ENCODE data around the gene KEL. TPM values are rescaled to one million over a fixed set of nuclear protein-coding genes. Genes with fewer than 3 reads are reported as not detected.
"Not testable (repeated sequence)": the region's sequence is repeated elsewhere in the genome, so short reads cannot be mapped to it uniquely, and the experiment has no call there.

KEL gene
- 0.46 TPM in 1 of 2 replicates, not detected in the other for total RNA-seq (2014; rRNA removed; shearing (Covaris generic))

DNA sequence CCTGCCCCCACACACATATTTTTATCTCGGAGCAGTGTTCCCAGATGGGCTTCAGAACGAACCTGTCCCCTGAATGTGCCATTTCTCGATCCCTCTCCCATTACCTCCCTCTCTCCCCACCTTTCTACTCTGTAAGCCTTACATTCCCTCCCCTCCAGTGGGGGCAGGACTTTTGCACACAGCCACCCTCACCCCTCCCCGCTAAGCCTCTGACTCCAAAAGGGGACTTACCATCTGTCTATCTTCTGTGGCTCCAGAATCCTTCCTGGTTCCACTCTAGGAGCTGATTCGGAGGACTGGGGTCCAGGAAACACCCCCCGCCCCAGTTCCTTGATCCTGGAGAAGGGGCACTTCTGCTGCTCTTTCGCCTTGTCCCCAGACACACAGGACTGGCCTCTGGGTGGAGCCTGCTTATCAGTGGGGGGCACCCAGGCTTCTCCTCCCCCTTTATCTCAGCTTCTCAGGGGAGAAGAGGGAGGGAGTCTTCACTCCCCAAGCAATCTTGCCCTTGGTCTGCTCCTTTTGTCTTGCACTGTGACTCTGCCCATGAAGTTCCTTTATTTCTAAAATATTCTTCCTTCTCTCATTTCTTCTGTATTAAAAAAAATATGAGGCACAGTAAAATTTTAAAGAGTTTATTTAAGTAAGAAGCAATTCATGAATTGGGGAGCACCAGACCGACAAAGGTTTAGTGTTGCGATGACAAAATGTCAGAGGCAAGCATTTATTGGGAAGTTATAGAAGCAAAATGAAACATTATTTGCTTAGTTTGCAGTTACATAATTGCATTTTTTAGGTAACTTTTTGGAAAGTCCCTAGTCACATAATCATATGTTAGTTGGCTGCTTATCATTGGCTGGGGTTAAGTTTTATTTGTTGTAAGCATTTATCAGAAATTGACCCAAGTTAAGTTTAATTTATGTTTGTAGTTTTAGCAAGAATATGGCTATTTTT is at the start of gene KEL:
Gene KEL, minus strand, starts transcription at position 391 of the 954 bp plus-strand sequence. Its CDS starts 157 bp downstream, at position 234.
- DNase-seq (ENCODE audit: low spot score), result no peak

GRCh38 chr7:143008007-143008901 is 46.1 kb upstream of the KEL start:
- DNase-seq (ENCODE audit: low spot score), result peak; percentile 48

GRCh38 chr7:143005632-143006260 is 43.6 kb upstream of the KEL start:
- no peak for DNase-seq (ENCODE audit: low spot score)

DNA sequence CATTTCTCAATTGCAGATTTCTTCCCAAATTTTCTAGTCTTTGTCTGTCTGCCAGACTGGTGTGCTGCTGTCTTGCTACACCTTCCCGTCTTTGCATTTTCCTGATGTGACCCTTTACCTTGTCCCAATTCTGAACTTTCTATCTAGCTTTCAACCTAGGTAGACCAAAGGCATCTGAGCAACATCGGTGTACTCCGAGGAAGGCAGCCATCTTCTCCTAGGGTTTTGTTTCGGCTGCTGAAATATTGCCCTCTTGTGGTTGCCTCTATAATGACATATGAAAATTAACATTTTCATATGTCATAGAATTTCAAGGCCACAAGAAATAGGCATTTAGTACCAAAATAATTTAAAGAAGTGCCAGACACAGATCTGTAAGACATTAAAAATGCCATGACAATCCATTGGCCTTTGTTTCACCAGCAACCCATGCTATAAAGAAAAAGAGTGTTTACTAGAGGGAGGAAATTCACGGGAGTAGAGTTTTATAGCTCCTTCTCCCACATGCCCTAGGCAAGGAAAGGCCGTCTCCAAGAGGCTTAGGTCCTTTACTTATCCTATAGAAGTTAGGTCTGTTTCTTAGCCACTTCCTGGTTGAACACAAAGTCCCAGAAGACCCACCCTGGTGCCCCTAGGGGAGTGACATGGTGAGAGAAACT is 41.4 kb upstream of the KEL start:
- DNase-seq (ENCODE audit: low spot score), result peak; percentile 37

- DNase-seq (ENCODE audit: low spot score), result no peak
Measured at GRCh38 chr7:143002898-143003297, 40.7 kb upstream of the KEL start.

DNA sequence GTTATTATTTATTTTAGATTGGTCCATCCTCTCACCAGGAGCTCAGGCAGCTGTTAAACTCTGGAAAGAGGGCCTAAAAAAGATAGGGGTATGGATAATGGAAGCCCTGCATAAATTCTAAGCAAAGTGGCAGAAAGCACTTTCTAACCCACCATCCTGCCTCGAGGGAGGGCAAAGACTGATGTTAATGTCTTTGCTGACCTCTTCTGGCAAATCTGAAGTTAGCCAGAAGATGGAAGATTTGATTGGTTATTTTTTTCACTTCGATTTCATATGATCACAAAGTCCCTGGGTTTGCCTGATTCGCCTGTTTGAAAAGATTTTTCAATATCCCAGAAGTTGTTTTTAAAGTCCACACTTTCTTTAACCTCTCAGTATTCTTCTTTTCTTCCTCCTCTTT is 39.9 kb upstream of the KEL start:
- peak; percentile 19 for DNase-seq (ENCODE audit: low spot score)

DNA sequence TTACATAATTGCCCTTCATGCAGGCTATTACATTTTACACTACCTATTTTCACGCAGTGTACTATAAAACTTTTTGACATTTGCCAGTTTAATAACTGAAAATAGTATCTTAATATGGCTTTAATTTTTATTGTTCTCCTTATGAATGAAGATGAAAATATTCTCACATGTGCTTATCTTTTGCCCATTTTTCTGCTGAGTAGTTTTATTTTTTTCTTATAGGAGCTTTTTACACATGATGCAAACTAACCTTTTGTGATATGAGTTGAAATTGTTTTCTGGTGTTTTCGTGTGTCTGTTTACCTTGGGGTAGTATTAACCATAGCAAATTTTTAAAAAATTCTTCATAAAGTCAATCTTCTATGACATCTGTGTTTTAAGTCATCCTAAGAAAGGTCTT is 38.5 kb upstream of the KEL start:
- DNase-seq (ENCODE audit: low spot score), result no peak

GRCh38 chr7:142999793-143000192 is 37.6 kb upstream of the KEL start:
- DNase-seq (ENCODE audit: low spot score), result no peak

- no peak for DNase-seq (ENCODE audit: low spot score)
Measured at GRCh38 chr7:142998966-142999365, 36.8 kb upstream of the KEL start.

GRCh38 chr7:142997456-142997989 is 35.4 kb upstream of the KEL start:
- no peak for DNase-seq (ENCODE audit: low spot score)

DNA sequence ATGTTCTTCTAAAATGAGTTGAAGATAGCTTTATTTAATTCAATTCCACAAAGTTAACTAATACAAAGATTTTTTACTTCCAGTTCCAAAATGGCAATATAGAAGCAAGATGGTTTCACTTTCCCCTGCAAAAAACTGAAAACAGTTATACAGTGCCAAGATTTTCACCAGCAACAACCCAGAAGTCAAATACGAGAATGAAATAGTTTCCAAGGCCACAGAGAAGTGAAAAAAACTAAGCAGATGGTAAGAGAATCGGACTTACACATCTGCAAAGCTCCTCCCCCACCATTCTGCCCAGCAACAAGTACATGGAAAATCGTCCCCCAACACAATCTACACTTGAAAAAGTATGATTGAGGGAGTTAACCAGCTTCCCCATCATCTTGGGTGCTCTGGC is 30.3 kb upstream of the KEL start:
- DNase-seq (ENCODE audit: low spot score), result no peak

DNA sequence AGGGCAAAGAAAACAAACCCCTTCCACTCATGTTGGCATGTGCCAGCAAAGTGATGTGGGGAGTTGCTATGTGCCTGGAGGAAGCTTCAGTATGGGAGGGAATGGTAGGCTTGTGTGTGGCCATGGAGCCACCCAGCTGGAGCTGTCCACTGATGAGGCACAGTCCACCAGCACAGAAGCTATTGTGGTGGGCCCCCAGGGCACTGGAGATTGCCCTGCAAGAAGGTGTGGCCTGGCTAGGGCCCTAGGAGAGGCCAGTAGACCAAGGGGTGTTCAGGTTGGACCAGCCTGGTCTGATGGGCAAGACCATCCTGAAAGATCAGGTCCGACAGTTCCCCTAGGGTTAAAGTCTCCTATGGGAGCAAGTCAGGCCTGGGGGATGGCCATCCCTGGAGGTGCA is 22.1 kb upstream of the KEL start:
- no peak for DNase-seq (ENCODE audit: low spot score)

DNA sequence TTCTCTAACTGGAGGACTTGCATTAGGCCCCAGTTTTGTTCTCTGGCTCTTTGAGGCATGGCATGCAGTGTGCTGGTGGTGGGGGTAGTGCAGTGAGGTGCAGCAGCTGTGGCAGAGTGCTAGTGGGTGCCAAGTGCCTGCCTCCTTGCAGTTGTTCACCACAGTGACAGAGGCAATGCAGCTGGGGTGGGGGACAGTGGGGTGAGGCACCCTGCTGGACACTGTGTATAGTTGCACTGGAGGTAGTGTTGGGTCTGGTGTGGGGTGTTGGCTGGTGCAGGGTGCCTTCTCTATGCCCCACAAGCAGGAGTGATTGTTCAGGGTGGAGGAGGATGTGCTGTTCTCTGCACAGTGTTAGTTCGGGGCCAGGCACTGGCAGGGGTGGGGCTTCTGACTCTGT is 21.7 kb upstream of the KEL start:
- DNase-seq (ENCODE audit: low spot score), result no peak

GRCh38 chr7:142978402-142978801 is 16.2 kb upstream of the KEL start:
- DNase-seq (ENCODE audit: low spot score), result not testable (repeated sequence)

GRCh38 chr7:142974626-142975025 is 12.5 kb upstream of the KEL start:
- no peak for DNase-seq (ENCODE audit: low spot score)

- no peak for DNase-seq (ENCODE audit: low spot score)
Measured at GRCh38 chr7:142969183-142969582, 7.0 kb upstream of the KEL start.

GRCh38 chr7:142968229-142968628 is 6.1 kb upstream of the KEL start:
- no peak for DNase-seq (ENCODE audit: low spot score)

- no peak for DNase-seq (ENCODE audit: low spot score)
Measured at GRCh38 chr7:142964502-142965246, 2.5 kb upstream of the KEL start.

DNA sequence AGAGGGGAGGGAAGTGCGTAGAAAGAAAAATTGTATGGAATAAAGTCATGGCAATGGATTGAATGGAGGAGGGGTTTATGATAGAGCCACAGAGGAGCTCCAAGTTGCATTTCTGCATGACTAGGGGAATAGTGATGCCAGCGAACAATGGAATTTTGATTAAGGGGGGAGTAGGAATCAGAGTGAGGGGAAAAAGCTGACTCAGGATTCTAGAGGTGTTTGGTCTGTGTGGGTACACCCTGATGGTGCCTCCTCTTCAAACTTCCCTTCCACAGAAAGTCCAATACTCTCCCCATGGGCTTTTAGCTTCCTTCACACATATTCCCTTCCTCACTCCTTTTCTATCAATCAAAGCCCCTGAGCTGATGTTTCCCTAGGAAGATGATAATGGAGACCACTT is 1.8 kb upstream of the KEL start:
- no peak for DNase-seq (ENCODE audit: low spot score)

- no peak for DNase-seq (ENCODE audit: low spot score)
Measured at GRCh38 chr7:142962991-142963390, 828 bp upstream of the KEL start.

DNA sequence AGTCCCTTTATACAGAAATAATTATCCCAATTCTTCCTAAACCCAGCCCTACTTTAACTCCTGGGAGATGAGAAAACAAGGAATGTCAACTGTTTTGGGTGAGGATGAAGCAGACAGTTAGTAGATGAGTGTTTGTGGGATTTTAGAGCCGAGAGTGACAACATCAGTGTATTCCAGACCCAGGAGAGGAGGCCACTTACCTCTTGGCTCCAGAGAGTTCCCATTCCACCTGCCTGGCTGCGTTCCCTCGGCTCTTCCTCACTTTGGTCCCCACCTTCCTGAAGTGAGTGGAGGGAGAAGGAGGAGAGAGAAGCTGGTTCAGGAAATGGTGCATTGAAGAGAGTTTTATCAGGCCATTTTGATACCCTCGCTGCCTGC is 579 bp downstream of the KEL start:
- DNase-seq (ENCODE audit: low spot score), result no peak

Data from A172 (cell line).